HCT116 (cell line): ENCODE results near the gene AFAP1. TPM values are rescaled to one million over a fixed set of nuclear protein-coding genes. Genes with fewer than 3 reads are reported as not detected.

Experiments used
- ATAC-seq: fragments of 200-7000 bp; cut with Tn5 transposase; 2 replicates; pipeline ENCODE4 v1.9.1; 2020; ENCODE audit warnings: mild to moderate bottlenecking, moderate library complexity
- BruUV-seq: library from RNA; stranded (reverse); fragments of 400-500 nt; replicated peaks from 2 replicates; lab custom pipeline; 2021; lab: Mats Ljungman, UMichigan
- CTCF ChIA-PET: fragments of 300-600 bp; sonication (Branson Sonifier 250); formaldehyde crosslinking; loops from one replicate; lab custom pipeline; 2021; ENCODE audit warnings: antibody characterized with exemption; lab: Charles Lee
- POLR2A ChIA-PET: fragments of 300-600, 350-600 bp; sonication (Branson Sonifier 250); formaldehyde crosslinking; loops from one replicate; lab custom pipeline; 2021; ENCODE audit warnings: antibody characterized with exemption; lab: Charles Lee
- RAD21 ChIA-PET, 2 experiments: fragments of 300-600 bp; sonication (Branson Sonifier 250); formaldehyde crosslinking; loops; one replicate each; lab custom pipeline; 2023; ENCODE audit warnings: low total read pairs in 2 of 2; ENCODE audit not compliant: uncharacterized antibody in 2 of 2, unreplicated experiment in 2 of 2, low non-redundant PET in 1 of 2; lab: Charles Lee
- DNase-seq: peaks from one replicate; pipeline ENCODE4 v3.0.0-alpha.2; 2010; ENCODE audit warnings: low read depth, low spot score
- H2AFZ ChIP-seq: fragments of 200-600 bp; shearing (Covaris generic), sonication (generic); 2 replicates; pipeline ENCODE4 v1.6.1; 2017; ENCODE audit warnings: low read depth, mixed run types, mixed read lengths, antibody characterized with exemption, low read length; ENCODE audit not compliant: poor library complexity, severe bottlenecking
- H3K27ac ChIP-seq: 2 replicates; pipeline ENCODE4 v1.5.1; 2012; ENCODE audit warnings: low read depth, low read length
- H3K27me3 ChIP-seq: fragments of 200-600 bp; sonication (generic); 2 replicates; pipeline ENCODE4 v1.6.1; 2016; ENCODE audit warnings: mixed run types, low read length, mixed read lengths; ENCODE audit not compliant: insufficient read depth
- H3K36me3 ChIP-seq, 2 experiments: fragments of 200-500 bp in 1 of 2; fragments of 200-600 bp in 1 of 2; sonication (Bioruptor generic) in 1 of 2; sonication (generic) in 1 of 2; 2 replicates each; pipeline versions ENCODE4 v1.5.1 to v1.6.1; 2014 to 2016; ENCODE audit warnings: low read length in 2 of 2, inconsistent platforms in 1 of 2, mixed read lengths in 1 of 2, mixed run types in 1 of 2; ENCODE audit not compliant: insufficient read depth in 2 of 2, control insufficient read depth in 1 of 2
- H3K4me1 ChIP-seq, 2 experiments: fragments of 200-600 bp in 1 of 2; sonication (generic) in 1 of 2; 2 replicates each; pipeline versions ENCODE4 v1.5.1 to v1.6.1; 2012 to 2017; ENCODE audit warnings: low read length in 2 of 2, inconsistent platforms in 1 of 2, mild to moderate bottlenecking in 1 of 2, mixed read lengths in 1 of 2, mixed run types in 1 of 2, moderate library complexity in 1 of 2; ENCODE audit not compliant: insufficient read depth in 2 of 2, control insufficient read depth in 1 of 2
- H3K4me2 ChIP-seq: fragments of 200-600 bp; sonication (generic); 2 replicates; pipeline ENCODE4 v1.6.1; 2017; ENCODE audit warnings: mixed run types, low read length, mixed read lengths
- H3K4me3 ChIP-seq, 2 experiments: fragments of 200-600 bp in 1 of 2; sonication (generic) in 1 of 2; replicated peaks in 1 of 2; 2 replicates each; pipeline ENCODE4 v1.5.1; 2011 to 2016; ENCODE audit warnings: low read length in 2 of 2, control low read depth in 1 of 2, low read depth in 1 of 2, mild to moderate bottlenecking in 1 of 2, mixed read lengths in 1 of 2, mixed run types in 1 of 2
- H3K79me2 ChIP-seq: fragments of 200-600 bp; sonication (generic); 2 replicates; pipeline ENCODE4 v1.6.1; 2017; ENCODE audit warnings: mild to moderate bottlenecking, mixed run types, low read length, moderate library complexity, mixed read lengths; ENCODE audit not compliant: insufficient read depth
- H3K9ac ChIP-seq: fragments of 200-600 bp; sonication (generic); 2 replicates; pipeline ENCODE4 v1.6.1; 2016; ENCODE audit warnings: low read length, mixed read lengths
- H3K9me2 ChIP-seq: fragments of 200-600 bp; sonication (generic), shearing (Covaris generic); 2 replicates; pipeline ENCODE4 v1.6.1; 2017; ENCODE audit warnings: mixed run types, mild to moderate bottlenecking, moderate library complexity; ENCODE audit not compliant: insufficient read depth
- H3K9me3 ChIP-seq, 2 experiments: fragments of 200-500 bp in 1 of 2; fragments of 200-600 bp in 1 of 2; sonication (Bioruptor generic) in 1 of 2; sonication (generic) in 1 of 2; 2 replicates each; pipeline ENCODE4 v1.6.1; 2014 to 2017; ENCODE audit warnings: low read length in 2 of 2, mixed read lengths in 2 of 2, inconsistent platforms in 1 of 2, low read depth in 1 of 2, mild to moderate bottlenecking in 1 of 2, mixed run types in 1 of 2, moderate library complexity in 1 of 2; ENCODE audit not compliant: control insufficient read depth in 1 of 2, insufficient read depth in 1 of 2
- H4K20me1 ChIP-seq: fragments of 200-600 bp; sonication (generic), shearing (Covaris generic); 2 replicates; pipeline ENCODE4 v1.6.1; 2017; ENCODE audit warnings: mixed run types, mild to moderate bottlenecking, moderate library complexity; ENCODE audit not compliant: insufficient read depth
- EZH2 ChIP-seq: fragments of 200-600 bp; sonication (generic); IDR thresholded peaks from 2 replicates; pipeline ENCODE4 v1.6.1; 2017; ENCODE audit warnings: antibody characterized with exemption, mixed run types
- EZH2phosphoT487 ChIP-seq: fragments of 200-600 bp; IDR thresholded peaks from 2 replicates; pipeline ENCODE4 v1.6.1; 2018; ENCODE audit warnings: antibody characterized with exemption, borderline replicate concordance
- POLR2AphosphoS5 ChIP-seq: IDR thresholded peaks from 2 replicates; pipeline ENCODE4 v1.6.1; 2011; ENCODE audit warnings: mild to moderate bottlenecking, low read depth, low read length, moderate library complexity
- RAD21 ChIP-seq: IDR thresholded peaks from 2 replicates; pipeline ENCODE4 v1.6.1; 2012; ENCODE audit warnings: low read depth, mild to moderate bottlenecking
- REST ChIP-seq: IDR thresholded peaks from 2 replicates; pipeline ENCODE4 v1.6.1; 2012; ENCODE audit warnings: low read depth
- SIN3A ChIP-seq: IDR thresholded peaks from 2 replicates; pipeline ENCODE4 v1.6.1; 2012; ENCODE audit warnings: low read depth
- intact Hi-C: fragments of 100-400 bp; cut with micrococcal nuclease; formaldehyde crosslinking; loops from 2 replicates; pipeline ENCODE4 v1.10.0; 2022
- total RNA-seq: library from RNA; stranded (reverse); gene quantifications from one replicate; pipeline ENCODE4 v1.2.1, GENCODE V29; 2021; ENCODE audit not compliant: unreplicated experiment

The AFAP1 gene
- total RNA-seq, 1 experiment from 2014 or later, result 19.4 TPM

GRCh38 chr4:7713757-7714156, 225.9 kb downstream of the AFAP1 start:
- ChIA-PET POLR2A (no interaction called here), CTCF (no interaction called here)
- 0 out of 2 replicates have a peak, but pooled peaks cover 6% of the 10 kb centered on the region for H3K27me3 ChIP-seq
- TF ChIP-seq REST (no peak), SIN3A (no peak)
- TF ChIP-seq, all 23 proteins: peak for 0
- Histone ChIP-seq H3K79me2 (no peaks in the 10 kb centered on the region), H3K9me2 (no peaks in the 10 kb centered on the region), H3K9ac (no peak overlapping the region), H3K4me1 (no peaks in the 10 kb centered on the region), H3K36me3 (no peaks in the 10 kb centered on the region), H3K4me3 (no peak overlapping the region), H2AFZ (no peak overlapping the region), H4K20me1 (no peaks in the 10 kb centered on the region), H3K27ac (no peak overlapping the region), H3K9me3 (peaks cover 0 to 4% of the 10 kb centered on the region in 2 experiments; a peak in 1 of 4 replicates), H3K4me2 (no peak overlapping the region)
- DNase-seq, result no peak
- no TSS peak for BruUV-seq
- intact Hi-C loops, result no loop called here
- ATAC-seq, result no peak
- RAD21 ChIA-PET, result no interaction called here

GRCh38 chr4:7712021-7712671, 227.5 kb downstream of the AFAP1 start:
- H3K9ac ChIP-seq, result no peak overlapping the region
- H3K79me2 ChIP-seq, result no peaks in the 10 kb centered on the region
- no peak overlapping the region for H3K27ac ChIP-seq
- no peak overlapping the region for H3K4me2 ChIP-seq
- no peaks in the 10 kb centered on the region for H3K9me2 ChIP-seq
- H3K4me3 ChIP-seq, result no peak overlapping the region
- no TSS peak for BruUV-seq
- H3K27me3 ChIP-seq, result 0 out of 2 replicates have a peak, but pooled peaks cover 6% of the 10 kb centered on the region
- ChIA-PET RAD21 (no interaction called here), CTCF (no interaction called here), POLR2A (no interaction called here)
- intact Hi-C loops, result no loop called here
- no peaks in the 10 kb centered on the region for H4K20me1 ChIP-seq
- H3K36me3 ChIP-seq, result no peaks in the 10 kb centered on the region
- no peak for ATAC-seq
- no peak overlapping the region for H2AFZ ChIP-seq
- H3K9me3 ChIP-seq, result peaks cover 0 to 4% of the 10 kb centered on the region in 2 experiments; a peak in 1 of 4 replicates
- DNase-seq, result no peak
- no peak for TF ChIP-seq EZH2
- TF ChIP-seq POLR2AphosphoS5, result no peak
- TF ChIP-seq RAD21, result no peak
- TF ChIP-seq EZH2phosphoT487, result no peak
- no peaks in the 10 kb centered on the region for H3K4me1 ChIP-seq
